HG03159 (cell line): ENCODE results near the gene PSME4.
"Not testable (repeated sequence)": the region's sequence is repeated elsewhere in the genome, so short reads cannot be mapped to it uniquely, and the experiment has no call there.

Experiments used
- ATAC-seq: cut with Tn5 transposase; IDR thresholded peaks from one replicate; pipeline ENCODE4 v1.9.1; 2021; ENCODE audit warnings: mild to moderate bottlenecking, moderate library complexity; ENCODE audit not compliant: unreplicated experiment

PSME4 gene

DNA sequence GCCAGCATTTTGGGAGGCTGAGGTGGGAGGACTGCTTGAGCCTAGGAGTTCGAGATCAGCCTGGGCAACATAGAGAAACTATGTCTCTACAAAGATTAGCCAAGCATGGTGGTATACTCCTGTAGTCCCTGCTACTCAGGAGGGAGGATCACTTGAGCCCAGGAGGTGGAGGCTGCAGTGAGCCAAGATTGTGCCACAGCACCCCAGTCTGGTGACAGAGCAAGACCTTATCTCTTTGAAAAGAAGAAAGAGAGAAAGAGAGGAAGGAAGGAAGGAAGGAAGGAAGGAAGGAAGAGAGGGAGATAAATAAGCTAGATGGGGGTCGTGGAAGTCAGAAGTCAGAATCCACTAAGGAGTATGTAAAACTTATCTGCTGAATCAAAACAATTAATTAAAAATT is 127.2 kb downstream of the PSME4 start:
- no peak for ATAC-seq

DNA sequence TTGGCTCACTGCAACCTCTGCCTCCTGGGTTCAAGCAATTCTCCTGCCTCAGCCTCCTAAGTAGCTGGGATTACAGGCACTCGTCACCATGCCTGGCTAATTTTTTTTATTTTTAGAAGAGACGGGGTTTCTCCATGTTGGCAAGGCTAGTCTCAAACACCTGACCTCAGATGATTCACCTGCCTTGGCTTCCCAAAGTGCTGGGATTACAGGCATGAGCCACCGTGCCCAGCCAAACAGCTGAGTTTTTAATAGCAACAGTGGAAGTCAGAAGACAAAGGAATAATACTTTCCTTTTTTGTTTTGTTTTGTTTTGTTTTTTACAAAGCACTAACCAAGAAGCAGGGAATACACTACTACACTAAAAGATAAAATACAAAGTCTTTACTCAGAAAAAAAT is 127.9 kb downstream of the PSME4 start:
- ATAC-seq = no peak

DNA sequence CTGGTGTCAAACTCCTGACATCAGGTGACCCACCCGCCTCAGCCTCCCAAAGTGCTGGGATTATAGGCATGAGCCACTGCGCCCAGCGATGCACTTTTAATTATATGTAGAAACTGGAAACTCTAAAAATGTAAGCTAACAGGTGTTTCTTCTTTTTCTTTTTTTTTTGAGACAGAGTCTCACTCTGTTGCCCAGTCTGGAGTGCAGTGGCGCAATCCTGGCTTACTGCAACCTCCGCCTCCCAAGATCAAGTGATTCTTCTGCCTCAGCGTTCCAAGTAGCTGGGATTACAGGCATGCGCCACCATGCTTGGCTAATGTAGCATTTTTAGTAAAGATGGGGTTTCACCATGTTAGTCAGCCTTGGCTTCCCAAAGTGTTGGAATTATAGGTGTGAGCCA is 129.1 kb downstream of the PSME4 start:
- ATAC-seq = not testable (repeated sequence)

DNA sequence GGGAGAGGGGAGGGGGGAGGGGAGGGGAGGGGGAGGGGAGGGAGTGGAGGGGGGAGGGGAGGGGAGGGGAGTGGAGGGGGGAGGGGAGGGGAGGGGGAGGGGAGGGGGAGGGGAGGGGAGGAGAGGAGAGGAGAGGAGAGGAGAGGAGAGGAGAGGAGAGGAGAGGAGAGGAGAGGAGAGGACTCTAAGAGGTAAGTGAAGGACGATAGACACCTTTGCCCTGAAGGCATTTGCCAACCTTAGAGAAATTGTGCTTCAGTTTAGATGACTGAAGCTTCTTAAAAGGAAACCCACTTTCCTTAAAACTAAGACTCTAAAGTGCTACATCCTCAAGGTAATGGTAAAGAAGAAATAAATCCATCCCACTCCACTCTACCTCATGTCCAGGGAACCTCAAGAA is 130.2 kb downstream of the PSME4 start:
- no peak for ATAC-seq

DNA sequence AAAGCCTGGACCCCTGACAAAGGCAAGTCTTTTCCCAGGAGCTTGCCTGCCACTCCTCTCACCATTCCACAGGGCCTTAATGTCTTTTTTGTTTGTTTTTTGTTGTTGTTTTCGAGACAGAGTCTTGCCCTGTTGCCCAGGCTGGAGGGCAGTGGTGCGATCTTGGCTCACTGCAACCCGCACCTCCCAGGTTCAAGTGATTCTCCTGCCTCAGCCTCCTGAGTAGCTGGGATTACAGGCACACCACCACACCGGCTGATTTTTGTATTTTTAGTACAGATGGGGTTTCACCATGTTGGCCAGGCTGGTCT is 140.9 kb downstream of the PSME4 start:
- not testable (repeated sequence) for ATAC-seq

DNA sequence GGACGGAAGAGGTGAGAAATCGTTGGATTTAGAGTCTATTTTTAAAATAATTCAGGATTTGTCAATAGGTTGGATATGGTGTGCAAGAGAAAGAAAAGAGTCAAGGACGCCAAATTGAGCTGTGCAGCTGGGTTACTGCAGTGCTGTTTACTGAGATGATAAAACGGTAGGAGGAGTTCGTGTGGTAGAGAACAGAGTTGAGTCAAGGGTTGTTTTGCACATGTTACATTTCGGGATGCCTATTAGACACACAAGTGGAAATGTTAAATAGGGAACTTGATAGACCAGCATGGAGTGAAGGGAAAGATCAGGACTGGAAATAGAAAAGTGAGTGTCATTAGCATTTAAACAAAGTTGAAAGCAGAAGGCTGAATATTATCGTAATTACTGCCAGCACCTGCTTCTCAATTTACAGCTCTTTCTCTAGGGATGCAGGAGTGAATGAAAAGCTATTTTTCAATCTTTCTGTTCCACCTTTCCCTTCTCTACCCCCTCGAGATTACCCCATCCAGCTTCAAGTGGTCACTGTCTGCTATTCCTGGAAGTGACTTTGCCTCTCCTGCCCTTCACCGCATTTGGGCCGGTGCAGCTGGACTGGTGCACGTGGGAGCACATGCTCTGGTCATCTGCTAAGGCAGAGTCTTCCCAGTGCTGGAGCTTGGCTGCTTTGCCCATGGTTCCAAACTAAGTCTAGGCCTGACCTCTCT is 141.4 kb downstream of the PSME4 start:
- ATAC-seq = no peak

DNA sequence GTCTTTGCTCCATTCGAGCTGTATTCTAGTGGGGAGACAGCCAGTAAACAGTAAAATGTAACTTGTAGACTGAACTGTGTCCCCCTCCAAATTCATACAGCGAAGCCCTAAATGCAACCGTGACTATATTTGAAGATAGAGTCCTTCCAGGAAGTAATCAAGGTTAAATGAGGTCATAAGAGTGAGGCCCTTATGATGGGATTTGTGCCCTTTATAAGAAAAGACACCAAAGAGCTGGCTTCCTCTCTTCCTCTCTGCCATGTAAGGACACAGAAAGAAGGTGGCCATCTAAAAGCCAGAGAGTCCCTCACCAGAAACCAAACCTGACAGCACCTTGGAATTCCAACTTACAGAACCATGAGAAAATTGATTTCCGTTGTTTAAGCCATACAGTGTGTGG is 142.5 kb downstream of the PSME4 start:
- ATAC-seq = no peak

DNA sequence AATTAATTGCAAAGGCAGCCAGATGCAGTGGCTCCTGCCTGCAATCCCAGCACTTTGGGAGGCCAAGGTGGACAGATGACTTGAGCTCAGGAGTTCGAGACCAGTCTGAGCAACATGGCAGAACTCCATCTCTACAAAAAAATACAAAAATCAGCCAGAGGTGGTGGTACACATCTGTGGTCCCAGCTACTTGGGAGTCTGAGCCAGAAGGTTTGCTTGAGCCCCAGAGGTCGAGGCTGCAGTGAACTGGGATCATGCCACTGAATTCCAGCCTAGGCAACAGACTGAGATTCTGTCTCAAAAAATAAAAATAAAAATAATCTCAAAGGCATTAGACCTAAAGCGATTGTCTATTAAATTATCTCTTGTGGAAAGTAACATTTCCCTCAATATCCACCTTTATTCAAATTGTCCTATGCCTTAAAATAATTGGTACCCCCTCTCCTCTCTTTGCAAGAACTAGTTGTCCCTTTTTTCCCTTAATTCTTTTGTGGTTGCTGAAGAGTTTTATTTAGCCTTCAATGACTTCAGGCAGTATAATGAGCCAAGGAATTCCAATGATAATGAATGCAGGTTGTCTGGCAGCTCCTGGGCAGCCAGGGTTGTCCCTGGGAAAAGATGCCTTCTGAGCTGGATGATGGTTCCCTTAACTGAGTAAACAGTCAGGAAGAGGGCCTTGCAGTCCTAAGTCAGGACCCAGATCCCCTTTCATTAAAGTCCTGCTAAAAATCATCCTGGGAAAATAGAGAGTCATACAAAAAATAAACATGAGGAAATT is 143.2 kb downstream of the PSME4 start:
- ATAC-seq = no peak

DNA sequence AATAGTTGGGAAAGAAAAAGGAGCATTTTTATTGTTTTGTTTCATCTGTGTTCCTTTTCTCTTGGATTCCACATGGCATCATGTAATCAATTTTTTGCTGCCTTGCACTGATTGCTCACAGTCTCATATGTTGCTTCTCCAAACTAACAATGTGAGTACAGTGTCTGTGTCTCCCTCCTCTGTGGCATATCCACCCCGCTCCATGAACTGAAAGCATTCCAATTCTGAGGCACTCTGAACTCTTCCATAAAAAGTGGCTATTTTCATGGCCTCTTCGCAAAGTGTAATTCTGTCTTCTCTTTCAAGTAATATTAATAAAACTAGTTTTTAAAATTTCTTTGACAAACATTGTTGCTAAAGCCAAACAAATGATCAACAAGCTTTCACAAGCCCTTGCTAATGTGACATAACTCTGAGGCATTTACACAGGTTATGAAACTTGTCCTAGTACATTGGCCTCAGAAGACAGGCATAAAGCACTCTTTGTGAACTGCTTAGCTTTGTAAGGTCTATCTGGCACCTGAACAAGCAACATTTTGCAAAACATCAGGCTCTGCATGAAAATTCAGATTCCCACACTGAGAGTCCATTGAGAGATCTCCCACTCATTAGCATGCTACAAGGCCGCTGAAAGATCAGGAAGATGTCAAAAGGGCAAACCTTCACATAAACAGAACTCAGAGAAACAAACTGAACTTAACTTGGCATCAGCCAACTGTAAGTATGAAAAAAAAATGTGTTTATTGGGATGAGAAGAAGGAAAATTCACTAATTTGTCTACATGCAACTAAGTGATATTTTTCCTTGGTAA is 144.0 kb downstream of the PSME4 start:
- no peak for ATAC-seq

DNA sequence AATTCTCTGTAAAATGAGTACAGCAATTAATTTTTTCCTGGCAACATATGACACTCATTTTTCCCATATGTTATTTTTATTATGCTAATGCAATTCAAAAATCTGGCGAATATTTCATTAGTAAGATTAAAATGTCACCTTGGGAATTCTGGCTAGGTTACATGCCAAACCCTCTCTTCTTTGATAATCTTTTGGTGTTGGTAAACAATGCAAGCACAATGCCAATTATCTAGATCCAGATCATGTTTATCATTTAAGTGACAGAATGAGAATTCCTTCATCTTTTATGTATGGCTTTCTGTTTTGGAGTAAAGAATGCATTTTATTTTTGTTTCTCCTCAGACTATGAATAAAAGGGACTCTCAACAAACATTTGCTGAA is 144.8 kb downstream of the PSME4 start:
- no peak for ATAC-seq

DNA sequence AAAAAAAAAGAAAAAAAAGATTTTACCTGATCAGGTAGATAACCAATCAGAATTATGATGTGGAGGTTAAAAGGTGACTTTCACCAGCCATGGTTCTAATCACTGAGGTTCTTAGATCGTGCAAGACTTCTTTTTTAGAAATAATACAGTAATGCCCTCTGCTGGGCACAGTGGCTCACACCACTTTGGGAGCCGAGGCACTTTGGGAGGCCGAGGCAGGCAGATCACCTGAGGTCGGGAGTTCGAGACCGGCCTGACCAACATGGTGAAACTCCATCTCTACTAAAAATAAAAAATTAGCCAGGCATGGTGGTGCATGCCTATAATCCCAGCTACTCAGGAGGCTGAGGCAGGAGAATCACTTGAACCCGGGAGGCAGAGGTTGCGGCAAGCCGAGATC is 147.2 kb downstream of the PSME4 start:
- peak; percentile 51 for ATAC-seq

DNA sequence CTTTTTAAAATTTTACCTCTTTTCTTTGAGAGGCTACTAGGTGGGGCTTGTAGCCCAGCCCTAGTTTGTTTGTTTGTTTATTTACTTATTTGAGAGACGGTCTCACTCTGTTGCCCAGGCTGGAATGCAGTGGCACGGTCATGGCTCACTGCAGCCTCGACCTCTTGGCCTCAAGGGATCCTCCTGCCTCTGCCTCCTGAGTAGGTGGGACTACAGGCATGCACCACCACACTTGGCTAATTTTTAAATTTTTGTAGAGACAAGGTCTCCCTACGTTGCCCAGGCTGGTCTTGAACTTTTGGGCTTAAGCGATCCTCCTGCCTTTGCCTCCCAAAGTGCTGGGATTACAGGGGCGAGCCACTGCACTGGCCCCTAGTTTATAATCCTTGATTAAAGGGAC is 149.0 kb downstream of the PSME4 start:
- ATAC-seq = no peak

DNA sequence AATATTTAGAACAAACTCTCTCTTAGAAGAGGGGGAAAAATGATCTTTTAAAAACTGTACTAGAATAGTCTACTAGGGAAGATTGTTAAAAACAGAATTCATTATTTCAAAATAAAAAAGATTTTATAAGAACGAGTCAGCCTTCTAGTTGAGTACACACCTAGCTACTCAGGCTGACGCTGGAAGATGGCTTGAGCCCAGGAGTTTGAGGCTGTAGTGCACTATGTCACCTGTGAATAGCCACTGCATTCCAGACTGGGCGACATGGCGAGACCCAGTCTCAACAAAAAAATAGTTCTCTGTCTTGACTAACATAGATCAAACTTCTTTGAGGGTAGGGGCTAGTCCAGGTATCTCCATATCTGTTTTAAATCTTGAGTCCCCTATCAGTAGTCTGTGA is 150.1 kb downstream of the PSME4 start:
- no peak for ATAC-seq

DNA sequence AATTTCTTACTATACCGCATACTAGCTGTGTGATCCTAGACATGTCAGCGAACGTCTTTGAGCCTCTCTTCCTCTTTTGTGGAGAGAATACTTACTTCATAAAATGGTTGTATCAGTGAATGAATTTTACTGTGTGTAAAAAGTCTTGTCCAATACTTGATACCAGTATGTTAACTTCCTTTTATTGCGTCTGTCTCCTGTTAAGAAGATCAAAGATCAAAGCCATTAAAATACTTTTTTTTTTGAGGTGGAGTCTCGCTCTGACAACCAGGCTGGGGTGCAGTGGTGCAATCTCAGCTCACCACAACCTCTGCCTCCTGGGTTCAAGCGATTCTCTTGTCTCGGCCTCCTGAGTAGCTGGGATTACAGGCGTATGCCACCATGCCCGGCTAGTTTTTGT is 150.7 kb downstream of the PSME4 start:
- ATAC-seq = no peak

DNA sequence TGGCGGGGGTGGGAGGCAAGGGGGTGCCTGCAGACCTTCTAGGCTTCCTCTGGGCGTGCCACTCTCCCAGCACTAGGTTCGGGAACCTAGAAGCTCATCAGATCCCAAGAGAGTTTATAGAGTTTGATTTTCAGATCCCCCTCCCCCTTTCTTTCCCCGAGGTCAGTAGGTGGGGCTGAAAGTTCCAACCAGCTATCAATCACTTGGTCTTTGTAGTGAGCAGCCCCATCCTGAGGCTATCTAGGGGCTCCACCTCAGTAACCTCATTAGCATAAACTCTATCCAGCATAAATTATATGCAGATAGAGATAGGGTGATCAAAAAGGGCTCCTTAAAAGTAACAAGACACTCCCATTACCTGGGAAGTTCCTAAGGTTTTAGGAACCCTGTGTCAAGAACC is 151.2 kb downstream of the PSME4 start:
- no peak for ATAC-seq

DNA sequence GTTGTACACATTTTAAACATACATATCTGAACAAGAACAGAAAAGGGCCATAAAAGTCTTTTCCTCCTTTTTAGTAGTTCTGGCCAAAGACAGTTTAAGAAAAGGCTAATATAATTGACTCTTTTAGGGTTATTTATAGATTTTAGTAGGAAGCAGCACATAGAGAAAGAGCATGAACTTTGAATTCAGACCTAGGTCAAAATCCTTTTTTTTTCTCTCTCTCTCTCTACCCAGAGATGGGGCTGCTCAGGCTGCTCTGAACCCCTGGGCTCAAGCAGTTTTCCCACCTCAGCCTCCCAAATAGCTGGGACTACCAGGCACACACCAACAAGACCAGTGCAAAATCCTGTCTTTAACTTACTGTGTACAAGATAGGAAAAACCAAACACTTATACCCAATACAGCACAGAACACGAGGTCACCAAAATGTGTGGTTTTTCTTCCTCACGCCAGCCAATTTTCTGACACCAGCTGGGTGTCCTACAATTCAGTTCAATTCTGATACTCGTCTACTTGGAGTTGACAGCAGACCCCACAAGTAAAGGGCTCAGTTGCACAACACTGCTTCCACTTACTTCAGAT is 151.8 kb downstream of the PSME4 start:
- no peak for ATAC-seq
